Osteoblast (primary cell): ENCODE measurements around the gene PDGFB. TPM values are rescaled to one million over a fixed set of nuclear protein-coding genes. Genes with fewer than 3 reads are reported as not detected.

Source experiments
- DNase-seq: peaks from one replicate; pipeline ENCODE4 v3.0.0; 2011; ENCODE audit warnings: low spot score, mixed read lengths; ENCODE audit not compliant: insufficient read length; ENCODE audit errors: missing footprints
- H2AFZ ChIP-seq: 2 replicates; pipeline ENCODE4 v1.6.0; 2011; ENCODE audit warnings: mild to moderate bottlenecking, low read length
- H3K27ac ChIP-seq: 2 replicates; pipeline ENCODE4 v1.5.1; 2011; ENCODE audit warnings: mild to moderate bottlenecking, low read depth, low read length, moderate library complexity
- H3K27me3 ChIP-seq: 2 replicates; pipeline ENCODE4 v1.6.0; 2012; ENCODE audit warnings: mild to moderate bottlenecking, control low read depth, inconsistent platforms, low read length, moderate library complexity; ENCODE audit not compliant: insufficient read depth
- H3K36me3 ChIP-seq: 2 replicates; pipeline ENCODE4 v1.5.1; 2011; ENCODE audit warnings: mild to moderate bottlenecking, low read length, control low read depth, moderate library complexity; ENCODE audit not compliant: insufficient read depth
- H3K4me1 ChIP-seq: 2 replicates; pipeline ENCODE4 v1.5.1; 2011; ENCODE audit warnings: mild to moderate bottlenecking, low read length, control low read depth, moderate library complexity; ENCODE audit not compliant: insufficient read depth
- H3K4me2 ChIP-seq: 2 replicates; pipeline ENCODE4 v1.6.0; 2011; ENCODE audit warnings: mild to moderate bottlenecking, low read length; ENCODE audit not compliant: insufficient read depth
- H3K4me3 ChIP-seq: fragments of 200-600 bp; sonication (generic); 3 replicates; pipeline ENCODE4 v1.5.1; 2012; ENCODE audit warnings: mild to moderate bottlenecking, low read length, inconsistent platforms; ENCODE audit not compliant: insufficient read depth
- H3K79me2 ChIP-seq: 2 replicates; pipeline ENCODE4 v1.6.0; 2012; ENCODE audit warnings: mild to moderate bottlenecking, low read length, control low read depth, inconsistent platforms; ENCODE audit not compliant: insufficient read depth
- H3K9me3 ChIP-seq: 2 replicates; pipeline ENCODE4 v1.5.1; 2011; ENCODE audit warnings: low read depth, low read length, control low read depth
- H4K20me1 ChIP-seq: 2 replicates; pipeline ENCODE4 v1.6.0; 2012; ENCODE audit warnings: mild to moderate bottlenecking, low read length, control low read depth; ENCODE audit not compliant: insufficient read depth
- CTCF ChIP-seq: IDR thresholded peaks from 2 replicates; pipeline ENCODE4 v1.5.1; 2011; ENCODE audit warnings: mild to moderate bottlenecking, low read depth, low read length, moderate library complexity; ENCODE audit errors: extremely low read depth
- total RNA-seq: library from RNA; depleted of rRNA; stranded (reverse); fragments of >200 nt; gene quantifications from 2 replicates; pipeline ENCODE4 v1.2.3, GENCODE V29; 2012

Gene PDGFB
- total RNA-seq, 1 donor: under 0.01 TPM

- Histone ChIP-seq H4K20me1 (no peaks in the 10 kb centered on the region), H3K9me3 (peaks cover 5% of the 10 kb centered on the region), H3K4me2 (no peak overlapping the region), H3K27me3 (no peaks in the 10 kb centered on the region), H3K36me3 (no peaks in the 10 kb centered on the region), H2AFZ (no peak overlapping the region), H3K27ac (no peak overlapping the region), H3K4me3 (no peak overlapping the region), H3K79me2 (no peaks in the 10 kb centered on the region), H3K4me1 (peaks cover 10% of the 10 kb centered on the region)
- DNase-seq: no peak
- no peak for TF ChIP-seq CTCF
Measured at GRCh38 chr22:39181356-39181755, 63.4 kb downstream of the PDGFB start.

DNA sequence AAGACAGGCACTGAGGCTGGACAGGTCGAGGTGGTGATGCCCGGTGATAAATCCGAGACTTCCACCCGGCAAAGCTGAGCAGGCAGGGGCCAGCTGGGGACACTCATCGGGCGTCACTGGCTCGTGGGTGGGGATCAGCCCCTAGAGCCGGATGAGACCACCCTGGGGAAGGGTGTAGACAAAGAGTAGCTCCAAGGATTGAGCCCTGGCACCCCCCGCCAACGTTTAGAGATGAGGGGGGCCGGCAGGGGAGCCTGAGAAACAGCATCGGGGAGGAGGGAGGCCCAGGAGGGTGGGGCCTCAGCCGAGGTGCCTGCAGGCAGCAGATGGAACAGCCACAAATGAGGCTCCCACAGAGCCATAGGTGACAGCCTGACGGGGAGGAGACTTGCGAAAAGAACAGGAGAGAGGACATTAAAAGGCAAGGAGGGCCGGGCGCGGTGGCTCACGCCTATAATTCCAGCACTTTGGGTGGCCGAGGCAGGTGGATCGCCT, 64.9 kb downstream of the PDGFB start:
- Histone ChIP-seq H2AFZ (no peak overlapping the region), H4K20me1 (no peaks in the 10 kb centered on the region), H3K27me3 (no peaks in the 10 kb centered on the region), H3K27ac (no peak overlapping the region), H3K9me3 (peaks cover 5% of the 10 kb centered on the region), H3K4me1 (peaks cover 25% of the 10 kb centered on the region), H3K4me2 (no peak overlapping the region), H3K79me2 (no peaks in the 10 kb centered on the region), H3K36me3 (no peaks in the 10 kb centered on the region), H3K4me3 (no peak overlapping the region)
- DNase-seq: peak; percentile 18
- TF ChIP-seq CTCF: no peak

DNA sequence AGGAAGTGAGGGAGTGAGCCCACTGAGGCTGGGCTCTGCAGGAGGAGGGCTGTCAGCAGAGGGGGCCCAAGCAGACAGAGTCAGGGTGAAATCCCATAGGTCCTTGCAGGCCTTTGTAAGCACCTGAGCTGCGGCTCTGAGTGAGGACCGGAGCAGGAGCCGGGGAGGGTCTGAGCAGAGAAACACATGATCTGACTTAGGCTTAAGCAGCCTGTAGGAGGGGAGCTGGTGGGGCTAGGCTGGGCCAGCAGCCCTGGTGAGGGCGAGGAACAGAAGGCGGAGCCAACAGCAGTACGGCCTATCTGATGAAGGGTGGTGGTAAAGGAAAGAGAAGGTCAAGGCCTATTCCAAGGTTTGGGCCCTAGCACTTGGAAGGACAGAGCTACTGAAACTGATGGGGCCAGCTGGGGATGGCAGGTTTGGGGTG, 65.4 kb downstream of the PDGFB start:
- no peak overlapping the region for H3K27ac ChIP-seq
- no peak overlapping the region for H3K4me2 ChIP-seq
- DNase-seq: peak; percentile 60
- no peak overlapping the region for H3K4me3 ChIP-seq
- H3K27me3 ChIP-seq: no peaks in the 10 kb centered on the region
- no peak overlapping the region for H2AFZ ChIP-seq
- H3K36me3 ChIP-seq: no peaks in the 10 kb centered on the region
- no peak for TF ChIP-seq CTCF
- H3K4me1 ChIP-seq: peaks cover 30% of the 10 kb centered on the region
- peaks cover 5% of the 10 kb centered on the region for H3K9me3 ChIP-seq
- no peaks in the 10 kb centered on the region for H3K79me2 ChIP-seq
- H4K20me1 ChIP-seq: no peaks in the 10 kb centered on the region

- H3K27me3 ChIP-seq: no peaks in the 10 kb centered on the region
- TF ChIP-seq CTCF: no peak
- peaks cover 5% of the 10 kb centered on the region for H3K9me3 ChIP-seq
- peaks cover 38% of the 10 kb centered on the region for H3K4me1 ChIP-seq
- H2AFZ ChIP-seq: no peak overlapping the region
- no peaks in the 10 kb centered on the region for H3K36me3 ChIP-seq
- H3K27ac ChIP-seq: no peak overlapping the region
- H3K79me2 ChIP-seq: no peaks in the 10 kb centered on the region
- H3K4me2 ChIP-seq: no peak overlapping the region
- peak; percentile 90 for DNase-seq
- no peaks in the 10 kb centered on the region for H4K20me1 ChIP-seq
- no peak overlapping the region for H3K4me3 ChIP-seq
Measured at GRCh38 chr22:39178206-39179111, 66.3 kb downstream of the PDGFB start.
